Measurements from ENCODE around the gene HOMER2.
A peak's percentile ranks its signal among the peaks of the same experiment; 100 is the strongest.

HOMER2 gene

DNA sequence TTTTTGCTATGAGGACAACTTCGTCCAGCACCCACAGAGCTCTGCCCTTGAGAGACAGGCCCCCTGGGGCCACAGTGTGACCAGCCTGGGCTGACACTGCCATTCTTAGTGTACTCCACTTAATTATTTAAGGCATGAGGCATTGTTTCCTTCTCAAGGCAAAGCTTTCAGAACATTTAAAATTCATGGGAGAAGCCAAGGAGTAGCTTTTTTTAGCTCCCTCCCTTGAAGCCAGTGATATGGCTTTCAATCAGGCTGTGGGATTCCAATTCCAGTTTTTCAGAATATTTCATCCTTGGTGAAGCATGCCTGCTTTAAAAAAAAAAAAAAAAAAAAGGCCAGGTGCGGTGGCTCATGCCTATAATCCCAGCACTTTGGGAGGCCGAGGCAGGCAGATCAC is 21.3 kb downstream of the HOMER2 start:
- no peak for TF ChIP-seq ZFX (IDR thresholded peaks at IDR 0.05)
- TF ChIP-seq, protein P1, sequence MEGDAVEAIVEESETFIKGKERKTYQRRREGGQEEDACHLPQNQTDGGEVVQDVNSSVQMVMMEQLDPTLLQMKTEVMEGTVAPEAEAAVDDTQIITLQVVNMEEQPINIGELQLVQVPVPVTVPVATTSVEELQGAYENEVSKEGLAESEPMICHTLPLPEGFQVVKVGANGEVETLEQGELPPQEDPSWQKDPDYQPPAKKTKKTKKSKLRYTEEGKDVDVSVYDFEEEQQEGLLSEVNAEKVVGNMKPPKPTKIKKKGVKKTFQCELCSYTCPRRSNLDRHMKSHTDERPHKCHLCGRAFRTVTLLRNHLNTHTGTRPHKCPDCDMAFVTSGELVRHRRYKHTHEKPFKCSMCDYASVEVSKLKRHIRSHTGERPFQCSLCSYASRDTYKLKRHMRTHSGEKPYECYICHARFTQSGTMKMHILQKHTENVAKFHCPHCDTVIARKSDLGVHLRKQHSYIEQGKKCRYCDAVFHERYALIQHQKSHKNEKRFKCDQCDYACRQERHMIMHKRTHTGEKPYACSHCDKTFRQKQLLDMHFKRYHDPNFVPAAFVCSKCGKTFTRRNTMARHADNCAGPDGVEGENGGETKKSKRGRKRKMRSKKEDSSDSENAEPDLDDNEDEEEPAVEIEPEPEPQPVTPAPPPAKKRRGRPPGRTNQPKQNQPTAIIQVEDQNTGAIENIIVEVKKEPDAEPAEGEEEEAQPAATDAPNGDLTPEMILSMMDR (conservative IDR thresholded peaks at IDR 0.05) = no peak
- H3K27ac ChIP-seq = no peak overlapping the region

DNA sequence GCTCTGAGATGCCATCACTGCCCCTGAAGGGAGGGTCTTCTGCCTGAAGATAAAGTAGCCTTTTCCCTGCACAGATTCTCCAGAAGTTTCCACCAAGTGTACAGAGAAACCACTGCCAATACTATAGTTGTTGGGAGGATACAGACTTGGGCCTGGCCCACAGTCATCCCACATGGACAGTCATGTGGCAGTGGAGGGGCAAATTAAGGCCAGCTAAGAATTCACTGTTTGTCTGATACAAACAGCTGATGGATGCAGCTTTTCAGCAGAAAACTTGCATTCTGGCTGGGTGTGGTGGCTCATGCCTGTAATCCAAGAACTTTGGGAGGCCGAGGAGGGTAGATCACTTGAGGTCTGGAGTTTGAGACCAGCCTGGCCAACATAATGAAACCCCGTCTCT is 22.1 kb downstream of the HOMER2 start:
- TF ChIP-seq, protein P1 (conservative IDR thresholded peaks at IDR 0.05) = no peak
- no peak for TF ChIP-seq ZFX (IDR thresholded peaks at IDR 0.05)
- H3K27ac ChIP-seq = no peak overlapping the region

DNA sequence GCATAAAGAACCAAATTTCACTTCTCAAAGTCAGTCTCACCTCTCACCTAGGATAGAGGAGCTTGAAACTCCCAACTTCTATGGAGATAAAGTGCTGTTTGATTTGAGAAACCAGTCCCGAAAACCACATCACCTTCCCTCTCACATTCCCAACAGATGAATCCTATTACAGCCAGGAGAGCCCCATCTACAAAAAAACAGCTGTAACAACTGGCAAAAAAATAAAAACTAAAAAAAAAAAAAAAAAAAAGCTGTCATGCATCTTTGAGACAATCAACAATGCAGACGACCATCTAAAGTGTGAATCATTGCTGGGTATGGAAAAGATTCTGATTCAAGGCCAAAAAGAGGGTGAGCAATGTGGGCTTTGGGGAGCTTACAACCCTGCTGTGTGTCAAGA is 23.8 kb downstream of the HOMER2 start:
- TF ChIP-seq ZFX (IDR thresholded peaks at IDR 0.05) = no peak
- TF ChIP-seq, protein P1 (conservative IDR thresholded peaks at IDR 0.05) = no peak
- no peak overlapping the region for H3K27ac ChIP-seq

DNA sequence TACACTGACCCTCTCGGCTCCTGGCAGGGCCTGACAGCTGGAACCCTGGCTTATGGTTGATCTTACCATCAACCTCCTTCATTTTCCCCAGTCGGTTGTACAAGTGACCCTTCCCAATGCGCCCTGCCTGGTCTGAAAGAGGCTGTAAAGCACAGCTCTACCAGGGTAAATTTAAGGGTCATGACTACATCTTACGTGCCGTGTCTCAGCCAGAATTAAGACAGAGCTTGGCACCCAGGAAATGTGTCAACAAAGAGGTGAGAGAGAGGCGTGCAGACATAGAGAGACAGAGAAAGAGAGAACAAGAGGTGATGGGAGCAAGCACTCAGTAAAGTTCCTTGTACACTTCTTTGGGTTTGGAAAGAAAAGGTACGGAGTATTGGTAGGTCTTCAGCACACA is 28.8 kb downstream of the HOMER2 start:
- H3K27ac ChIP-seq = no peak overlapping the region; the same call in 1 of the 2 replicates
- TF ChIP-seq ZFX (IDR thresholded peaks at IDR 0.05) = no peak
- TF ChIP-seq, protein P1 (conservative IDR thresholded peaks at IDR 0.05) = no peak

DNA sequence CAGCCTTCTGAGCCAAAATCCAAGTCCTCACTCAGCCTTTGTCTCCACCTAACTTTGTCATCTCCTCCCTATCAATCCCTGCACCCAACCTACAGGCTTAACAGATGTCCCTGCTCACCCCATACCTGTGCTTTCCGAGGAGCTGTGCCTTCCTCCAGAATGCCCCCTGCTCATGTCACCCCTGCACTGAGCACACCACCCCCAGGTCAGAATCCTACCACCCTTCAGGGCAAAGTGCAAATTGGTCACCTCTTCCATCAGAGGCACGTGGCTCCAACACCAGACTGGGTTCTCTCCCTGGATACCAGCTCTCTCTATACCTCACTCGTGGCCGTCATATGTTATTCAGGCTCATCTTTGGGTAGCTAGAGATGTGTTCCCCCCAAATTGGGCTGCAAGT is 29.8 kb downstream of the HOMER2 start:
- H3K27ac ChIP-seq = peak overlapping the region; percentile 100
- TF ChIP-seq, protein P1 (conservative IDR thresholded peaks at IDR 0.05) = no peak
- TF ChIP-seq ZFX (IDR thresholded peaks at IDR 0.05) = no peak

DNA sequence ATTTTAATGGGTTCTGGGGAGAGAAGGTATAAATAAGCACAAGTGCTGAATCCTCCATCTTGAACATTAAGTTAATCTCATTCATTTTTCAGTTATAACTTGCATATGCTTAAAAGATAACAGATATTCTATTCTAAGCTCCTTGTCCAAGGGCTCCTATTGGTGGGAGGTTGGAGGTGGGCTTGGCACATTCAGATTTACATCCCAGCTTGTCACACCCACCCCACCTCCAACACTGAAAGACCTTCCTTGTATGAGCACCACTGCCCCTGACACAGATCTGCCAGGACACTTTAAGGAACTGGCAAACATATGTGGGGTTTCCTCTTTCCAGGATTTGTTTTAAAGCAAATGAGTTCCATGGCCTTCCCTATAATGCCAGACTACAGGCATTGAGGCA is 30.6 kb downstream of the HOMER2 start:
- TF ChIP-seq ZFX (IDR thresholded peaks at IDR 0.05) = no peak
- H3K27ac ChIP-seq = peak overlapping the region; percentile 100

DNA sequence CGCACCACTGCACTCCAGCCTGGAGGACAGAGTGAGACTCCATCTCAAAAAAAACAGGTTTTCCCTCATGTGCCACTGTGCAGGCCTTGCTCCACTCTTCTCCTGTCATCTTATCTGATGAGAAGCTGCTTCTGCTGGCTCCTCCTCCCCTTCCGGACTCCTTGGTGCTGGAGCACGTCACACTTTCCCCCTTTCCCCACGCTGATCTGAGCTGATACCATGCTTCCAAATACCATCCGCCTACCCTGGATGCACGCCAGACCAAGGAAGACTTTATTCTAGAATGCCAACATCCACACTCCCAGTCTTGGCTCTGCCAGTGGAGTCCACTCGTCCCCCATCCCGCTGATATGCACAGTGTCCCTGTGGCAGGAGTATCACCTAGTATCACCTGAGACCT is 31.3 kb downstream of the HOMER2 start:
- TF ChIP-seq ZFX (IDR thresholded peaks at IDR 0.05) = no peak
- TF ChIP-seq, protein P1 (conservative IDR thresholded peaks at IDR 0.05) = no peak
- peak overlapping the region; percentile 100 for H3K27ac ChIP-seq

DNA sequence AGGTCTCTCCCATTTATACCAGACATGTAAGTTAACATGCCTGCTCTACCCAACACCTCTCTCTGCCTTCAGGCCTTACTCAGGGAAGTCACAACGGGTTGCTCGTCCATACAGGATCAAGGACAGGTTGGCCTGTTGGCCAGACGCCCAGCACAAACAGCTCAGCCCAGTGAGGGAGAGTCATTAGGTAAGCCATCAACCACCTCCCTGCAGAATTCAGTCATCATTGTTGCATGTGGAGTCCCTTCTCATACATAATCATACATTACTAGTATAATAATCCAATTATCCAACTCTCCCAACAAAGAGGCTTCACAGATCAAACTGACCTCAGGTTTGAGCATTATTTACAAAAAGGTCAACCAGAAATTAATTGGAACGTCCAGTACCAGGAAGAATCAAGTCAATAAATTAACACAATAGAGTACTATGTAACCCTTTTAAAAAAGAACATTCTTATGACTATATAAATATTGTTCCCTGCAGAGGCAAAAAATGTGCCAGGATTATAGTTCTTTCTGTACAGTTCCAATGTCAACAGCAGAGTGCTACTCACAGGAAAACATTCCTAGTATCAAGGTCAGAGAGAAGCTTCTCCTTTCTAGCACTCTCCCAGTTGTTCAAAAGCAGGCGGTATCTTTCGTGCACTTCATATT is 33.2 kb downstream of the HOMER2 start:
- TF ChIP-seq, protein P1 (conservative IDR thresholded peaks at IDR 0.05) = no peak
- TF ChIP-seq ZFX (IDR thresholded peaks at IDR 0.05) = 0 out of 2 replicates have a peak, but pooled peaks have one; percentile 21

More for the DNA sequence above, 33.2 kb downstream of the HOMER2 start:
- peak overlapping the region; percentile 100 for H3K27ac ChIP-seq

Measured in C4-2B (cell line).